Measurements from ENCODE around the gene LDLRAD3.

The LDLRAD3 gene

DNA sequence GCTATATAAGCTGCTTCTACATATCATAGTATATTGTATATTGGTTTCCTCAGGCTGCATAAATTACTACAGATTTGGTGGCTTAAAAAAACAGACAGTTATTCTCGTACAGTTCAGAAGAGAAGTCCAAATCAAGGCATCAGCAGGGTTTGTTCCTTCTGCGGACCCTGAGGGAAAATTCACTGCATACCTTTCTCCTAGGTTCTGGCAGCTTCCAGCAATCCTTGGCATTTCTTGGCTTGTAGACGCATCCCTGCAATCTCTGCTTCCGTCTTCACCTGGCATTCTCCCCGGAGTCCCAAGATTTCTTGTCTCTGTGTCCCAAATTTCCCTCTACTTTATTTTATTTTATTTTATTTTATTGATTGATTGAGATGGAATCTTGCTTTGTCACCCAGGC, 202.6 kb downstream of the LDLRAD3 start:
- no peak for DNase-seq

GRCh38 chr11:36147491-36147890, 203.6 kb downstream of the LDLRAD3 start:
- DNase-seq, result no peak

DNA sequence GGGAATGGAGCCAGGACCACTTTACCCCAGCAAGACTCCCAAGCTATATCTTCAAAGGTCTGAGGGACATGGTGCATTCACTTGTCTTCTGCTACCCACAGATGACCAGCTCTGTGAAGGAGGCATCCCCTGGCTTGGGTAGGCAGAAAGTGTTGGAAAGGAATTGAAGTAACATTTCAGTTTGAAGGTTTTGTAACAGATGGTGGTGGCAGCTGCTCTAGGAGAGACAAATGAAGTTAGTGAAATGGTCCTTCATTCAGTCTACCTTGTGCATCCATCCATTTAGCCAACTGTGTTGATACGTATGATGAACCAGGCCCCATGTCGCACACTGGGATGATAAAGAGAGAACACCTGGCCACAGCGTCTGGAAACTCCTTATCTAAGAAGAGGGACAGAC, 204.8 kb downstream of the LDLRAD3 start:
- DNase-seq, result no peak

- peak; percentile 62 to 64 for DNase-seq
These were observed 205.8 kb downstream of the LDLRAD3 start for GRCh38 chr11:36149538-36150242.

DNA sequence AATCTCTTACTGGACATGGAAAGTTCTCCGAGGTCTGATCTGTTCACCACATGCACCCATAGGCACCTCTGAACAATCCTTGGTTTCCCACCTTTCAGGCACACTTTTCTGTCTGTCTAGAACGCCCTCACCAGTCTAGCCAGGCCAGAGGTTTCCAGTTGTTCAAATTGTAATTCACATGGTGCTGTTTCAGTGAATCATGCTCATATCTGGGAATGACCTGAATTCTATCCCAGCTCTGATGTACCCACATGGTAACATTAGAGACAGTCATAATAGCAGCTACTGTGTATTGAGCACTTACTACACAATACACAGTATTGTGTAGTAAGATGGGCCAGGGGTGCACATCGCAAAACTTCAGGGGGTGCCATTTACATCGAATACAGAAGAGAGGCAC, 207.1 kb downstream of the LDLRAD3 start:
- no peak for DNase-seq

- no peak for DNase-seq
These were observed 208.2 kb downstream of the LDLRAD3 start for GRCh38 chr11:36151933-36152580.

- DNase-seq, result no peak
These were observed 209.7 kb downstream of the LDLRAD3 start for GRCh38 chr11:36153551-36153950.

GRCh38 chr11:36155124-36155561, 211.3 kb downstream of the LDLRAD3 start:
- no peak for DNase-seq

DNA sequence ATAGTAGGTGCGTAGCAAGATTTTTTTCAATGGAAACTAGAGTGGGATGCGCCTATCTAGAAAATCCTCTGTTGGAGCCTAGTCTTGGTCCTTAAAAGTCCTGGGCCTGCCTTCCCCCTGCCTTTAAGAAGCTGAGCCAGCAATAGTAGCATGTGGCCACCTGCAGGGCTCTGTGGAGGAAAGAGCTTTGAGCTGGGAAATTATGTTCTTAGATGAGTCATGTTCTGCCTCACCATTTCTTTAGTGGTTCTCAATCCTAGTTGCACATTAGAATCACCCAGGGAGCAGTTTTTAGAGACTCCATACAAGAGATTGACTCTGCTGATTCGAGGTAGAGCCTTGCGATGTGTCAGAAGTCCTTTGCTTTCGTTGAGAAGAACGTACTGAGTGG, 211.9 kb downstream of the LDLRAD3 start:
- DNase-seq, result no peak

- DNase-seq, result no peak
These were observed 212.4 kb downstream of the LDLRAD3 start for GRCh38 chr11:36156161-36156816.

GRCh38 chr11:36156817-36157519, 213.1 kb downstream of the LDLRAD3 start:
- DNase-seq, result no peak

- no peak for DNase-seq
These were observed 216.2 kb downstream of the LDLRAD3 start for GRCh38 chr11:36160091-36160490.

- no peak for DNase-seq
These were observed 217.7 kb downstream of the LDLRAD3 start for GRCh38 chr11:36161572-36161971.

DNA sequence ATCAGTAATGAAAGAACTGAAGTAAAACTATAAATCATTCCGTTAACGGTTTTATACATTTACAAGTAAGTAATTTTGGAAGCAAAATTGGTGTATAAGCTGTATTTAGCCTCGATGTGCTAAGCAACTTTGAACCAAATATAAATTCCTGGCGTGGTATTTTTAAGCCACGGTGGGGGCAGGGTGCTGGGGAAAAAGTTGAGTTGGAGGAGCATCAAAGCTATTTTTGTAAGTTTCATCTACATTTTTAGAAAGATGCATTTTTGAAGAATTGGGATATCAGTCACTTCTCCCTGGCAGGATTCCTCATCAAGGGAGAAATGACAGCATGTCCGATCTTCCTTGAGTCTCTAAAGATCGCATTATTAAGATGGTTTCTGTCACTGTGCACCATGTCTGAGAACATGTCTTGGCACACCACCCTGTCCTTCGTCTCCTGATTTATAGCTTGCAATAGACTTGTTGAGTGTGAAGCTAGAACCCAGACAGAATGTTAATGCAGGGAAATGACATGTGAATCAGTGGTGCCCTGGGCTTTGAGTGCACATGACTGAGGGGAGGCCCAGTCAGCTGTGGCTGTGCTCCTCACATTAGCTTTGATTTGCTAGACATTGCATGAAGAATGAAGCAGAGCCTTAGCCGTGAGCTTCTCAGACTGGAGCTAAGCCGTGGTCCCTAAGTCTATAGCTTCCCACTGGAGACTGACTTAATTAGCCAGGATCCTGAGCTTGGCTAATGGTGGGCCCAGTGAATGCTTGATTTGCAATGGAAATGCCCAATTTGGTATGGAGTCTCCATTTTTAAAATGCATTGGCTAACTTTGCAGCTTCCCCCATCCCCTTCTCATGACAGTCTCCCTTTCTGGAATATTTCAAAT, 218.4 kb downstream of the LDLRAD3 start:
- DNase-seq, result no peak

DNA sequence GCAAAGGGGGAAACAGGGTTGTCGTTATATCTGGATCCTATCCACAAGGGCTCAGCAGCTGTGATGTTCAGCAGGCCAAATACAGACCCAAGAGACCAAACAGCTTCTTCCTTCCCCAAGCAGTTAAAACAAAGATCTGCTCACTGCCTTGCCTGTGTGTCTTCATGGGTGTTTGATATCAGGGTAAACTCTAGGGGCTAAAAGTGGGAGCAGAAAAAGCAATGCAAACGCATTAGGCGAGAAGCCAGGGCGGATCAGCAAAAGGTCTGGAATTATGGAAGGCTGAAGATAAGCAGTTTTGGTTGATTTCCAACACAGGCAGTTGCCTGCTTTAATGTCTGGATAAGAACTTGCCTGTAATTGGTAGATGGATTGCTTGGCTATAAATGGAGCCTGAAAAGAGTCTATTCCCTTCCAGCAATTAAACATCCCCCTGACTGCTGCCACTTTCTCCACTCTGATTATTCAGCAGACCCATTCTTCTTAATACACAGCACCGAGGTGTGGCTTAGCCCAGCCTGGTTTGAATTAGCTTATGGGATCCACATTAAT, 219.1 kb downstream of the LDLRAD3 start:
- DNase-seq, result no peak

- DNase-seq, result no peak
These were observed 220.8 kb downstream of the LDLRAD3 start for GRCh38 chr11:36164506-36165250.

DNA sequence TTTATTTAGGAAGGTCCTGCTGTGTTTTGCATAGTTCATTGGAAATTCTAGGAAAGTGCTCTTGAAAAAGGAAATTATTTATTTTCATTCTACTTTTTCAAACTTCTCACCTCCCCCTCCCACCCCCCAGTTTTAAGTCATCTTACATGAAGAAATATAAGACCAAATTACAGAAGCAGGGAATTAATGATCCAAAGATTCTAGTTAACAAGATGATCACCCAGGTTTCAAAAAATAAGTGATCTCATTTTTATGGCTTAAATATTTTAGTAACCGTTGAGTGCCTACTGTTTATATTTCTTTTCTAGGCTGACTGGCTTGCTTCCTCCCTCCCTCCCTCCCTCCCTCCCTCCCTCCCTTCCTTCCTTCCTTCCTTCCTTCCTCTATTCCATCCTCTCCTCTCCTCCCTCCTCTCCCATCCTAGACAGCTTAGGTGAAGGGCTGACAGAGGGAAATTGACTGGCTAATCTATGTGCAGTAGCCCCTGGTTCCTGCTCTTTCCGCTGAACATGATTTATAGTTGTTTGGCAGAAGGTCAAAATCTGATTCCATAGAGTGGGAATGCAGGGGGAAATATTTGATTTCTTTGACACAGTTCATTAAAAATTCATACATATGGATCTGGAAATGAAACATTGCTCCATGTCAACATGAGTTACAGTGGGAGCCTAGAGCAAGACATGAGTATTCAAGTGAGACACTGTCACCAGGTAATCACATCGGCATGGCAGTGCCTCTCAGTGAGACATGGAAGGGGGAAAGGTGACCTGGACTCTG, 221.9 kb downstream of the LDLRAD3 start:
- no peak for DNase-seq

DNA sequence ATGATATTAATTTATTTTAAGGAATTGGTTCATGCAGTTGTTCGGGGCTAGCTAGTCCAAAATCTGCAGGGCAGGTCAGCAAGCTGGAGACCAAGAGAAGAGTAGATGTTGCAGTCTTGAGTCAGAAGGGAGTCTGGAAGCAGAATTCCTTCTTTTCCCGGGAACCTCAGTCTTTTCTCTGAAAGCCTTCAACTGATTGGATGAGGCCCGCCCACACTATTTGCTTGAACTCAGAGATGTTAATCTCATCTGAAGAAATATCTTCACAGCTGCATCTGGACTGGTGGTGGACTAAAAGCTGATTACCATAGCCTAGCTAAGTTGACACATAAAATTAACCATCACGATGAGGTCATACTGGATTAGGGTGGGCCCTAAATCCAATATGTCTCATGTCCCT, 223.2 kb downstream of the LDLRAD3 start:
- DNase-seq, result no peak

DNA sequence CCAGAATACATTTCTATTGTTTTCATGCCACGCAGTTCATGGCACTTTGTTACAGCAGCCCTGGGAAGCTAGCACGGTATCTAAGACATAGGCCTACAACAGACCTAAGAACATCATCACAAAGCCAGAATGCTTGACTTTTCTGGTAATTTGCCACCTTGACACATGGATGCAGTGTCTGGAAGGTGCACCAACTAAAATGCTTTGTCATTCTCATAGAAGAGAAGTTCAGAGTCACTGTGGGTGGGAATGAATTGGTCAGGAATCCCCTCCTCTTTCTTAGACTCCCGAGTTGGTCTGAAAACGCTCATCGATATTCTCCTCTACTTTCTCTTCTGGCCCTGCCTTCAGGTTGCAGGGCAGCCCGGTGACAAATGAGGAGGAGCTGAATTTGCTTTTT, 223.9 kb downstream of the LDLRAD3 start:
- DNase-seq, result no peak

DNA sequence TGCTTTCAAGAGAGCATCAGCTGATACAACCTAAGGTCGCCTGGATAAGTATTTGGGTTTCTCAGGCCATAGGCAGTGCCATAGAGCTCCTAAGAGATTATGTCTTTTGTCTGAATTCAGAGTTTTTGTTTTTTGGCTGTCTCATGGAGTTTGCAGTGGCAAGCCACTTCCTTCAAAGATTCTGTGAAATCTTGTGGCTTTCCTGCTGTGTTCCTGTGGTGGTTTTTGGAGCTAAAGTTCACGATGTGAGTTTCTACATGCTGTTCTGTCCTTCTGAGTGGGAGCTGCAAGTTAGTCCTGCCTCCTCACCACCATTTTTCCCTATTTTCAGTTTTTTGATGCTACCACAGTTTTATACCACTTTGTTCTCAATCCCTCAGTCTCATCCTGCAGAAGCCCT, 234.0 kb downstream of the LDLRAD3 start:
- no peak for DNase-seq

All from activated T-cell treated with anti-CD3 and anti-CD28 coated beads, Interleukin-2, amount 50 U/mL, for 48 hours (primary cell).